Renal cortical epithelial cell (primary cell): ENCODE results near the gene ZCCHC4. TPM values are rescaled to one million over a fixed set of nuclear protein-coding genes. Genes with fewer than 3 reads are reported as not detected.
A peak's percentile ranks its signal among the peaks of the same experiment; 100 is the strongest.
"Not testable (repeated sequence)": the region's sequence is repeated elsewhere in the genome, so short reads cannot be mapped to it uniquely, and the experiment has no call there.

Source experiments
- DNase-seq: peaks from one replicate; pipeline ENCODE4 v3.0.0-alpha.2; 2011; ENCODE audit warnings: low read depth
- total RNA-seq: library from RNA; depleted of rRNA; stranded (reverse); fragments of >200 nt; gene quantifications from 2 replicates; pipeline ENCODE4 v1.2.3, GENCODE V29; 2014

ZCCHC4 gene
- total RNA-seq, 1 donor from 2014 or later = 13.6 TPM

- peak; percentile 99 for DNase-seq
Measured at GRCh38 chr4:25320773-25321172, 8.2 kb downstream of the ZCCHC4 start.

- DNase-seq = peak; percentile 74
Measured at GRCh38 chr4:25321703-25322102, 9.1 kb downstream of the ZCCHC4 start.

GRCh38 chr4:25328463-25328862, 15.9 kb downstream of the ZCCHC4 start:
- not testable (repeated sequence) for DNase-seq

- no peak for DNase-seq
Measured at GRCh38 chr4:25330335-25330734, 17.8 kb downstream of the ZCCHC4 start.

- DNase-seq = no peak
Measured at GRCh38 chr4:25330905-25331808, 18.6 kb downstream of the ZCCHC4 start.

GRCh38 chr4:25343671-25344070, 31.1 kb downstream of the ZCCHC4 start:
- DNase-seq = peak; percentile 76

- no peak for DNase-seq
Measured at GRCh38 chr4:25345744-25346143, 33.2 kb downstream of the ZCCHC4 start.

GRCh38 chr4:25346913-25347312, 34.3 kb downstream of the ZCCHC4 start:
- no peak for DNase-seq

GRCh38 chr4:25347473-25347872, 34.9 kb downstream of the ZCCHC4 start:
- peak; percentile 37 for DNase-seq

GRCh38 chr4:25347971-25348370, 35.4 kb downstream of the ZCCHC4 start:
- peak; percentile 57 for DNase-seq

- DNase-seq = peak; percentile 72
Measured at GRCh38 chr4:25350561-25350960, 38.0 kb downstream of the ZCCHC4 start.

- peak; percentile 80 for DNase-seq
Measured at GRCh38 chr4:25351777-25352416, 39.3 kb downstream of the ZCCHC4 start.

GRCh38 chr4:25356068-25356467, 43.5 kb downstream of the ZCCHC4 start:
- no peak for DNase-seq

- peak; percentile 74 for DNase-seq
Measured at GRCh38 chr4:25358515-25359275, 46.1 kb downstream of the ZCCHC4 start.

GRCh38 chr4:25361253-25361652, 48.7 kb downstream of the ZCCHC4 start:
- no peak for DNase-seq

GRCh38 chr4:25367004-25367621, 54.5 kb downstream of the ZCCHC4 start:
- DNase-seq = peak; percentile 57

GRCh38 chr4:25367877-25368276, 55.3 kb downstream of the ZCCHC4 start:
- DNase-seq = no peak

- DNase-seq = no peak
Measured at GRCh38 chr4:25368315-25368714, 55.7 kb downstream of the ZCCHC4 start.

- no peak for DNase-seq
Measured at GRCh38 chr4:25370242-25370641, 57.7 kb downstream of the ZCCHC4 start.

GRCh38 chr4:25372549-25372948, 60.0 kb downstream of the ZCCHC4 start:
- DNase-seq = peak; percentile 89

- DNase-seq = peak; percentile 72
Measured at GRCh38 chr4:25376754-25377571, 64.4 kb downstream of the ZCCHC4 start, which contains the start of gene ANAPC4. TSS of gene ANAPC4 (plus strand) at chr4:25377263. CDS start at chr4:25377428, 165 bp downstream.
